HUES6 (cell line): Measurements from ENCODE around the gene PSMD6.

Experiments
- H3K27ac ChIP-seq: 2 replicates; pipeline ENCODE4 v1.7.0; 2013; ENCODE audit warnings: low read depth, mild to moderate bottlenecking, low read length, inconsistent platforms
- H3K27me3 ChIP-seq: 2 replicates; pipeline ENCODE4 v1.6.1; 2013; ENCODE audit warnings: low read length; ENCODE audit not compliant: control insufficient read depth, insufficient read depth
- H3K36me3 ChIP-seq: 2 replicates; pipeline ENCODE4 v1.6.1; 2013; ENCODE audit warnings: low read length; ENCODE audit not compliant: control insufficient read depth, insufficient read depth
- H3K4me1 ChIP-seq: 2 replicates; pipeline ENCODE4 v1.6.1; 2013; ENCODE audit warnings: low read length; ENCODE audit not compliant: control insufficient read depth, insufficient read depth
- H3K4me3 ChIP-seq: 2 replicates; pipeline ENCODE4 v1.5.1; 2013; ENCODE audit warnings: low read depth, low read length
- H3K9ac ChIP-seq: one replicate; pipeline ENCODE4 v1.6.1; 2013; ENCODE audit warnings: mild to moderate bottlenecking, low read length
- H3K9me3 ChIP-seq: 2 replicates; pipeline ENCODE4 v1.6.1; 2013; ENCODE audit warnings: low read depth, low read length; ENCODE audit not compliant: control insufficient read depth, insufficient read depth

Gene PSMD6

DNA sequence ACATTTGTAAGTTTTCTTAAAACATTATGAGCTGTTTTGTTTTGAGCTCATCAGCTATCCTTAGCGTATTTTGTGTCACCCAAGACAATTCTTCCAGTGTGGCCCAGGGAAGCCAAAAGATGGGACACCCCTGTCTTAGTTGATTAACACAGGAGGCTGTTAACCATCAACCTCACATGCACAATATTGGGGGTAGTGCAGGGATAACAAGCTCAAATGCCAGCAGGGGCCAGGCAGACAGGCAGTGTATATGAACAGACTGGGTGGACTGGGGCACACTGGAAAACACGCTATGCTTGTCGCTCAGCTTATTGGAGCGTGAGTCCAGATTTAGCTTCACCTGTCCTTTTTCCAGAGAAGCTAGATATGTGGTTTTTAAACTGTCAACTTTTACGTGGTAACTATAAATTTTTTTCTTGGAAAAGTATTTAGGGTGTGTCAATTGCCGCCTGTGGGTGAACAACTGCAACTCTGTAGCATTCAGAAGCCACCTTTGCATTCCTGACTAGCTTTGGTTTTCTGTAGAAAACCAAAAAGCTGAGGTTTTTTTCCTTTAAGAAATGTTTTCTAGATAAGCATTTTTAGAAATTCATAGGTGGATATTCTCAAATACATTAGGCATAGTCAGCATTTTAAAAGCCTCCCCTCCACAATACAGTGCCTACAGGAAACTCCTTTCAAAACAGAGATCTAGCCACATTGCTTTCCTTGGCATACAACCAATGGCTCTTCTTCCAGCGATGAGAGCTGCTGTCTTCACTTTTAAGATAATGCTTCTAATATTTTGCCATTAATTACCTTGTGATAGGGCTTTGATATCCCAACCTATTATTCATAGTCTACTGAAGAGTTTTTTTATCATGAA lies 14.6 kb downstream of the PSMD6 start:
- Histone ChIP-seq H3K27me3 (no peaks in the 10 kb centered on the region), H3K27ac (no peak overlapping the region), H3K4me3 (no peak overlapping the region), H3K4me1 (no peaks in the 10 kb centered on the region), H3K36me3 (peaks cover 95% of the 10 kb centered on the region), H3K9me3 (no peaks in the 10 kb centered on the region), H3K9ac (no peak overlapping the region)

DNA sequence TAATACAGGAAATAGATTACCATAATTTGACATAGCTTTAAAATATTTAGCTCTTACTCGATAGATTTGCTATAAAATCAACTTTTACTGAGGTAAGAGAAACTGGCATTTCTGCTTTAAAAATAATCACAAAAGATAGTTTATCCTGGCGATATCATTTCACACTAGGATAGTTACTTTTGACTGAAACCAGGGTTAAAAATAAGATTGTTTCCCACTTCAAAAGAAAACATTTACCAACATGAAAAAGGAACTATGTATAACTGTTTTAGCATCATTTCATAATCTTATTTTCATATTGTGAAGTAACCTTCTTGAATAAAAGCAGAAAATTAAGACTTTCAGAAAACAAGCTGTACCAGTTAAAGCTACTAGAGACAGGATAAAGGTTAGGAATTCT lies 15.3 kb downstream of the PSMD6 start:
- peaks cover 88% of the 10 kb centered on the region for H3K36me3 ChIP-seq
- H3K27me3 ChIP-seq, result no peaks in the 10 kb centered on the region
- no peak overlapping the region for H3K4me3 ChIP-seq
- no peak overlapping the region for H3K27ac ChIP-seq
- H3K9ac ChIP-seq, result no peak overlapping the region
- no peaks in the 10 kb centered on the region for H3K9me3 ChIP-seq
- no peaks in the 10 kb centered on the region for H3K4me1 ChIP-seq

GRCh38 chr3:64003589-64003988 lies 19.7 kb downstream of the PSMD6 start:
- H3K4me1 ChIP-seq, result peaks cover 21% of the 10 kb centered on the region
- H3K27ac ChIP-seq, result no peak overlapping the region
- no peak overlapping the region for H3K9ac ChIP-seq
- H3K9me3 ChIP-seq, result no peaks in the 10 kb centered on the region
- no peaks in the 10 kb centered on the region for H3K27me3 ChIP-seq
- peaks cover 46% of the 10 kb centered on the region for H3K36me3 ChIP-seq
- no peak overlapping the region for H3K4me3 ChIP-seq

- H3K9me3 ChIP-seq, result no peaks in the 10 kb centered on the region
- H3K27me3 ChIP-seq, result no peaks in the 10 kb centered on the region
- H3K9ac ChIP-seq, result no peak overlapping the region
- no peak overlapping the region for H3K4me3 ChIP-seq
- peaks cover 21% of the 10 kb centered on the region for H3K4me1 ChIP-seq
- H3K36me3 ChIP-seq, result peaks cover 39% of the 10 kb centered on the region
- no peak overlapping the region for H3K27ac ChIP-seq
These were observed 21.1 kb downstream of the PSMD6 start for GRCh38 chr3:64002233-64002632.

- Histone ChIP-seq H3K27me3 (no peaks in the 10 kb centered on the region), H3K9me3 (no peaks in the 10 kb centered on the region), H3K4me3 (no peak overlapping the region), H3K9ac (no peak overlapping the region), H3K4me1 (peaks cover 21% of the 10 kb centered on the region), H3K27ac (no peak overlapping the region), H3K36me3 (peaks cover 36% of the 10 kb centered on the region)
These were observed 22.7 kb downstream of the PSMD6 start for GRCh38 chr3:64000453-64001055.

DNA sequence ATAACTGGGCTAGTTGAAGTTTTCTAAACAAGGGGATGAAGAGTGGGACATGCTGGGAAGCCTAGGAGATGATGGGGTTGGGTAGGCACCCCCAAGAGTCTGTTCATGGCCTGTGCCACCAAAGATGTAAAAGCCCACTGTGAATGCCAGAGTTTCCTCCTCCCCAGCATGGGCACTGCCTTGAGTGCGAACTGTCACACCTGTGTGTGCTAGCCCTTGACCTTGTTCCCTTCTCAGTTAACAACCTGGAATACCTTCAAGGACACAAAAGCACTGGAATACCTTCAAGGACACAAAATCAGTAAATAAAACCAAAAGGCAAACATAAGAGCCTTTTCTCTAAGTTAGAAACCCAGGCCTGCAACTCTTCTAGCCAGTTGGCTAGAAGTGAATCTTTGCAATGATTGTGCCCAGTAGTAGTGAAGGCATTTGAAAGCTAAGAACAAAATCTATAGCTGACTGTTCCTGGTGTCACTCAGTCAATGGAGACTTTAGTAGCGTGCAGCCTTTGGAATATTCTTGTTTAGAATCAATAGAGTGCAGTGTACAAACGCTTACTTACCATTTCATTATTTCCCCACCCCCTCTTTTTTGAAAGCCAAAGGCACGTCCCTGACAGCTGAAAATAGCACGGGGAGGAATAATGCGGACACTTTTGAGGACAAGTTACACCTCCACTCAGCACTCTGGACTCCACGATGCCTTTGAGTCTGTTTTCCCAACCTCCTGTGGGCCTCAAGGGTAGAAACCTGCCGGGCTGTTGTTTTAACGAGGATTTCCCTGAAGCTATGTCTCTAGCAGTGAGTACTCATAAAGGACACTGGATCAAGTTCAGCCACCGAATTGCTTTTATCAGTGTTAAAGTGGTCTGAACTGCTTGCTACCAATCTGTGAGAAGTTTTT lies 24.2 kb downstream of the PSMD6 start:
- Histone ChIP-seq H3K4me1 (peaks cover 21% of the 10 kb centered on the region), H3K9me3 (no peaks in the 10 kb centered on the region), H3K36me3 (peaks cover 28% of the 10 kb centered on the region), H3K27ac (no peak overlapping the region), H3K4me3 (no peak overlapping the region), H3K9ac (no peak overlapping the region), H3K27me3 (no peaks in the 10 kb centered on the region)

- no peaks in the 10 kb centered on the region for H3K27me3 ChIP-seq
- no peak overlapping the region for H3K9ac ChIP-seq
- no peaks in the 10 kb centered on the region for H3K9me3 ChIP-seq
- H3K4me3 ChIP-seq, result no peak overlapping the region
- no peak overlapping the region for H3K27ac ChIP-seq
- peaks cover 42% of the 10 kb centered on the region for H3K36me3 ChIP-seq
- H3K4me1 ChIP-seq, result peaks cover 11% of the 10 kb centered on the region
These were observed 28.2 kb downstream of the PSMD6 start for GRCh38 chr3:63995086-63995485.

DNA sequence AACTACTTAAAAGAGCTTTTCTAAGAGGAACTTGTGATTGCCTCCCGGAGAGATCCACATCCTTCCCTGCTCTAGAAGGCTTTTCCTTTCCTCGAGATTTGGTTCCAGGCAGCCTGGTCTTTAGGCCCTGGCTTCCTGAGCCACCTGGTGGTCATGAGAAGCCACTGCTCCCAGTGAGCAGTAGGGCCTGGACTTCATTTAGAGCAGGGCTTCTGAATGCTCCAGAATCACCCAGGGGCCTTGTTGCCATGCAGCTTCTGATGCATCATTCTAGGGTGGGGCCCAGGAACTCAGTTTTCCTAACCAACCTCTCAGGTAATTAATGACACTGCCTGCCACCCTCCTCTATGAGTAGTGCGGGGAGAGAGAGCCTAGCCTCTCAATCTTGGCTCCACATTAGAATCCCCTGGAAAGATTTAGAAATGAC lies 29.6 kb downstream of the PSMD6 start:
- H3K9ac ChIP-seq, result no peak overlapping the region
- H3K27ac ChIP-seq, result no peak overlapping the region
- no peaks in the 10 kb centered on the region for H3K9me3 ChIP-seq
- H3K4me3 ChIP-seq, result no peak overlapping the region
- peaks cover 56% of the 10 kb centered on the region for H3K36me3 ChIP-seq
- H3K27me3 ChIP-seq, result no peaks in the 10 kb centered on the region
- peaks cover 3% of the 10 kb centered on the region; the same call in 1 of the 2 replicates for H3K4me1 ChIP-seq

GRCh38 chr3:63992516-63993209 lies 30.6 kb downstream of the PSMD6 start:
- H3K9me3 ChIP-seq, result no peaks in the 10 kb centered on the region
- peaks cover 61% of the 10 kb centered on the region for H3K36me3 ChIP-seq
- no peak overlapping the region for H3K4me3 ChIP-seq
- peaks cover 3% of the 10 kb centered on the region; the same call in 1 of the 2 replicates for H3K4me1 ChIP-seq
- H3K27me3 ChIP-seq, result no peaks in the 10 kb centered on the region
- H3K9ac ChIP-seq, result no peak overlapping the region
- no peak overlapping the region for H3K27ac ChIP-seq

DNA sequence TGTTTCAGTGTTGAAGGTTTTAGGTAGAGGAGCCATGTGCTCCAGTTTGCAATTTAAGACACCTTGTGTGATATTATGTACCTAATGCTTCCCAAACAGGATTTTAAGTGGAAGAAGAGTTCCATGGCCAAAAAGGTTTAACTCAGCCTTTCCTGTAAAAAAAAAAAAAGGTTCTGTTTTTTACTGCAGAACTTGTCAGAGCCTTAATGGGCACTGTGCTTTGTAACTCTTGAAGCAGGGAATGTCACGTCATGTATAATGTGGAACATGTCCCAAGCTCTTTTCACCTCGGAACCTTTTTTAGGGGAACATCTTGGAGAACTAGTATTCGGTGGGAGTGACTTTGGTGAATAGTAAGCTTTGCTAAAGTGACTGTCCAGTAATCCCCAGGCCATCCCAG lies 31.6 kb downstream of the PSMD6 start:
- Histone ChIP-seq H3K4me1 (peaks cover 3% of the 10 kb centered on the region; the same call in 1 of the 2 replicates), H3K9ac (no peak overlapping the region), H3K27me3 (no peaks in the 10 kb centered on the region), H3K27ac (no peak overlapping the region), H3K9me3 (no peaks in the 10 kb centered on the region), H3K36me3 (peaks cover 58% of the 10 kb centered on the region), H3K4me3 (no peak overlapping the region)
